HG03342 (cell line): ENCODE measurements around the gene LRP5.
"Not testable (repeated sequence)": the region's sequence is repeated elsewhere in the genome, so short reads cannot be mapped to it uniquely, and the experiment has no call there.

Experiments
- ATAC-seq: cut with Tn5 transposase; IDR thresholded peaks from one replicate; pipeline ENCODE4 v1.9.1; 2021; ENCODE audit warnings: mild to moderate bottlenecking, moderate library complexity; ENCODE audit not compliant: unreplicated experiment

LRP5 gene

GRCh38 chr11:68460741-68461574, 148.6 kb downstream of the LRP5 start, which contains the start of gene PPP6R3:
TSS of gene PPP6R3 (plus strand) at chr11:68460752. CDS start at chr11:68537665, 76,913 bp downstream.
- ATAC-seq, result peak; percentile 33

GRCh38 chr11:68461575-68461917, 149.2 kb downstream of the LRP5 start:
- no peak for ATAC-seq

- no peak for ATAC-seq
Observed at GRCh38 chr11:68463714-68464113, 151.3 kb downstream of the LRP5 start.

- no peak for ATAC-seq
Observed at GRCh38 chr11:68467201-68467834, 154.9 kb downstream of the LRP5 start.

GRCh38 chr11:68468217-68468828, 155.9 kb downstream of the LRP5 start:
- ATAC-seq, result no peak

GRCh38 chr11:68469122-68469521, 156.7 kb downstream of the LRP5 start:
- no peak for ATAC-seq

GRCh38 chr11:68469642-68470041, 157.3 kb downstream of the LRP5 start:
- no peak for ATAC-seq

GRCh38 chr11:68470304-68470811, 158.0 kb downstream of the LRP5 start:
- no peak for ATAC-seq

- ATAC-seq, result no peak
Observed at GRCh38 chr11:68471360-68472340, 159.3 kb downstream of the LRP5 start.

GRCh38 chr11:68472778-68473177, 160.4 kb downstream of the LRP5 start:
- ATAC-seq, result no peak

GRCh38 chr11:68473693-68474092, 161.3 kb downstream of the LRP5 start:
- no peak for ATAC-seq

GRCh38 chr11:68475626-68476025, 163.2 kb downstream of the LRP5 start:
- ATAC-seq, result not testable (repeated sequence)

GRCh38 chr11:68479390-68479789, 167.0 kb downstream of the LRP5 start:
- no peak for ATAC-seq

GRCh38 chr11:68480193-68480592, 167.8 kb downstream of the LRP5 start:
- ATAC-seq, result no peak

GRCh38 chr11:68480852-68481510, 168.6 kb downstream of the LRP5 start:
- no peak for ATAC-seq

GRCh38 chr11:68481579-68482240, 169.3 kb downstream of the LRP5 start:
- ATAC-seq, result no peak

- ATAC-seq, result no peak
Observed at GRCh38 chr11:68488623-68489022, 176.2 kb downstream of the LRP5 start.

- no peak for ATAC-seq
Observed at GRCh38 chr11:68495220-68495729, 182.9 kb downstream of the LRP5 start.

- ATAC-seq, result no peak
Observed at GRCh38 chr11:68495872-68496271, 183.5 kb downstream of the LRP5 start.
